GM21526 (cell line): ENCODE data around the gene DDX39A.
"Not testable (repeated sequence)": the region's sequence is repeated elsewhere in the genome, so short reads cannot be mapped to it uniquely, and the experiment has no call there.

ENCODE experiments used
- ATAC-seq: cut with Tn5 transposase; IDR thresholded peaks from one replicate; pipeline ENCODE4 v1.9.1; 2021; ENCODE audit warnings: moderate library complexity; ENCODE audit not compliant: unreplicated experiment, low FRiP score

DDX39A gene

DNA sequence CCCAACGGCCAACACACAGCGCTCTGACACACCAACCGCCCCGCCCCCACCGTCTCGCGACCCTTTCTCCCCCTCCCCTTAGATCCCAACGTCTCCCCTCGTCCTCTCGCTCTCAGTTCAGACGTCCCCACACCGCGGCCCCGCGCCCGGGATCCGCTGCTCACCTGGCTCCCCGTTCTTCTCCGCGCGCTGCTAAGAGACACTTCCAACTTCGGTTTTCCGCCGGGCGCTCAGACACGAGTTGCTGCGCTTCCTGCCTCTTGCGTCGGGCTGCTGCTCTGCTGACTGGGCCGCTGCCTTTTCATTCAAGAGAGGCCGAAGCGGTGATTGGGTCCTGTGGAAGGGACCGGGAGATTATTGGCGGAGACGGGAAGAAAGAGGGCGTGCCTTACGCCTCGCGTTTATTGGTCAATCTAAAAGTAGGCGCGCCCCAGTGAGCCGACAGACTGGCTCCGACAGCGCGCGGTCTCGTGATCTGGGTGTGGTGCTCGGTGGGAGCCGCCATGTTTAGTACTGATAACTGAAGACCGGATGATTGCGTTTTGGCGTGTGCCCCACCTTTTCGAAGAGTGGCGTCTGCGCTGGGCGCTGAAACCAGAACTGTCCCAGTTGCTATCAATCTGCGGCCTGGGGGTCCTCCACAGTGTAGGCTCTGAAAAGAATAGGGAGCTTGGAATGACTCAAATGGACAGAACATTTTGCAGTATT is at the start of gene DDX39A:
Gene DDX39A, minus strand, starts transcription at position 236 of the 708 bp plus-strand sequence. CDS start 6,121 bp downstream, outside the sequence.
- peak; percentile 80 for ATAC-seq

DNA sequence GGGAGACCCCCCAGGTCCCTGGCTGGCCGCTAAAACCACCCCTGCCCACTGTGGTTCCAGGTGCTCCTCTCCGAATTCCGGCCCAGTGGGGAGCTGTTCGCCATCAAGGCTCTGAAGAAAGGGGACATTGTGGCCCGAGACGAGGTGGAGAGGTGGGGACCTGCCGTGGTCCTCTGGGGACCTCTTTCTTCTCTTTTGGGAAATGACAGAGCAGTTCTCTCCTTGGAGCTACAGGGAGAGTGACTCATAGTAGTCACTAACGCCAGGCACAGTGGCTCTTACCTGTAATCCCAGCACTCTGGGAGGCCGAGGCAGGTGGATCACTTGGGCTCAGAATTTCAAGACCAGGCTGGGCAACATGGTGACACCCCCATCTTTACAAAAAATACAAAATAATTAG is 48.7 kb upstream of the DDX39A start:
- ATAC-seq, result no peak

DNA sequence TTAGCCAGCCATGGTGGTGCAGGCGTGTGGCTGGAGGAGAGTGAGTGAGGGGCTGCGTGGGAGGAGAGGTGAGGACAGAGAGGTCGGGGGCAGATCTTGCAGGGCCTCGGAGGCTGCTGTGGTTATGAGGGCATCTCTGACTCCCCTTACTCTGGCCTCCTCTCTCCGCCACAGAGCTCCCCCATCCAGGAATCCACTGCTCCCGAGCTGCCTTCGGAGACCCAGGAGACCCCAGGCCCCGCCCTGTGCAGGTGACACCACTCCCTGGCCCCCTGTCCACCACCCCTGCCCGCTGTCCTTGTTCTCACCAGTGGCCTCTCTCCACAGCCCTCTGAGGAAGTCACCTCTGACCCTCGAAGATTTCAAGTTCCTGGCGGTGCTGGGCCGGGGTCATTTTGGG is 48.2 kb upstream of the DDX39A start:
- ATAC-seq, result no peak

DNA sequence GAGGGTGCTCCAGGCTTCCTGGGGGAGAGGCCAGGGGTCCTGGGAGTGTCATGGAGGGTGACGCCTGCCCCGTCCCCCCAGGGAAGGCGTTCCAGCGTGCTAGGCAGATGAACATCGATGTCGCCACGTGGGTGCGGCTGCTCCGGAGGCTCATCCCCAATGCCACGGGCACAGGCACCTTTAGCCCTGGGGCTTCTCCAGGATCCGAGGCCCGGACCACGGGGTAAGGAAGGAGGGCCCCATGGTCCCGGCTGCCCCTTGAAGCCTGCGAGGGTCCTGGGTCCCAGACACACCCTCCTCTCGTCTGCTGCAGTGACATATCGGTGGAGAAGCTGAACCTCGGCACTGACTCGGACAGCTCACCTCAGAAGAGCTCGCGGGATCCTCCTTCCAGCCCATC is 44.6 kb upstream of the DDX39A start:
- ATAC-seq, result no peak

DNA sequence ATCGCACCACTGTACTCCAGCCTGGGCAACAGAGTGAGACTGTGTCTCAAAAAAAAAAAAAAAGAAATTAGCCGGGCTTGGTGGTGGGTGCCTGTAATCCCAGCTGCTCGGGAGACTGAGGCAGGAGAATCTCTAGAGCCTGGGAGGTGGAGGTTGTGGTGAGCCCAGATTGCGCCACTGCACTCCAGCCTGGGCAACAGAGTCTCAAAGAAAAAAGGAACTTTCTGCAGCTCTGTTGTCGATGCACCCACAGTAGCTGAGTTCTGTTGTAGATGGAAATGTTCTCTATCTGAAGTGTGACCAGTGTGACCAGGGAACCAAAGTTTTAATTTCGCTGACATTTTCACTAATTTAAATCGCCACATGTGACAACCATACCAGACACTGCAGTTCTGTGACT is 43.3 kb upstream of the DDX39A start:
- ATAC-seq, result not testable (repeated sequence)

DNA sequence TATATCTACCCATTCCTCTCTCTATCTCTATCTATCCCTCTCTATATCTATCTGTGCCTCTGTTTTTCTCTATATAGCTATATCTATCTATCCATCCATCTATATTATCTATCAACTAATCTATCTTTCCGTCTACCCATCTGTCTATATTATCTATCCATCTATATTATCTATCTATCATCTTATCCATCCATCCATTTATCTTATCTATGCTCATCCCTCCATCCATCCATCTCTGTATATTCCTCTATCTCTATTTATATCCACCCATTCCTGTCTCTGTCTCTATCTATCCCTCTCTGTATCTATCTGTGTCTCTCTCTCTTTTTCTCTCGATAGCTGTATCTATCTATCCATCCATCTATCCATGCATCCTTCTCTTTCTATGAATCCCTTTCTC is 41.8 kb upstream of the DDX39A start:
- no peak for ATAC-seq

DNA sequence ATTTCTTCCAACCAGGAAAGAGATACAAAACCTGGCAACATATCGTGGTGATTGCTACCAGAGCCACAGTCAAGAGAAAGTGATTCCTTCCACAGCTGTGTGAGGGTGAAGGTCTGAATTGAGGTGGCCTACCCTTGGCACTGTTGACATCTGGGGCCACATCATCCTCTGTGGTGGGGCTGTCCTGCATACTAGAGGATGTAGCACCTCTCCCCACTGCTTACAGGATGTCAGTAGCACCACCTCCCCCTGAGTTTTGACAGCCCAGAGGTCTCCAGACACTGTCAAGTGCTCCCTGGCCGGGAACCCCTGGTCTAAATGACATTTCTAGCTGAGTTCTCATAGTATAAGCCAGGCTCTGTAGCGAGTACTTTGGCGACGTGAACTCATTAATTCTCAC is 40.6 kb upstream of the DDX39A start:
- no peak for ATAC-seq

DNA sequence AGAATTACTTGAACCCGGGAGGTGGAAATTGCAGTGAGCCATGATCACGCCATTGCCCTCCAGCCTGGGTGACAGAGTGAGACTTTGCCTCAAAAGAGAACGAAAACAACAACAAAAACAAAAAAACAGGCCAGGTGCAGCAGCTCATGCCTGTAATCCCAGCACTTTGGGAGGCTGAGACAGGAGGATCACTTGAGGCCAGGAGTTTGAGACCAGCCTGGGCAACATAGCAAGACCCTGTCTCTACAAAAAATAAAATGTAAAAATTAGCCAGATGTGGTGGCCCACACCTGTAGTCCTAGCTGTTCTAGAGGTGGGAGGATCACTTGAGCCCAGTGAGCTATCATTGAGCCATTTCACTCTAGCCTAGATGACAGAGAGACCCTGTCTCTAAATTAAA is 33.2 kb upstream of the DDX39A start:
- ATAC-seq, result not testable (repeated sequence)

DNA sequence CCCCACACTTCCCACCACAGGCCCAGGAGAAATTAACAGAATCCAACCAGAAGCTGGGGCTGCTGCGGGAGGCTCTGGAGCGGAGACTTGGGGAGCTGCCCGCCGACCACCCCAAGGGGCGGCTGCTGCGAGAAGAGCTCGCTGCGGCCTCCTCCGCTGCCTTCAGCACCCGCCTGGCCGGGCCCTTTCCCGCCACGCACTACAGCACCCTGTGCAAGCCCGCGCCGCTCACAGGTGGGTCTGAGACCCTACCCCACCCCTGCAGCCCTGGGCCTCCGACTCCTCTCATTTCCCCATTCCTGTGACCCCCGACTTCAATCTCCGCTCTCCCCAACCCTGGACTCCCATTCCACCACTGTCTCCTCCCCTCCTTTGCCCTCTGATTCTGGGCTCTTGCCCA is 31.7 kb upstream of the DDX39A start:
- no peak for ATAC-seq

DNA sequence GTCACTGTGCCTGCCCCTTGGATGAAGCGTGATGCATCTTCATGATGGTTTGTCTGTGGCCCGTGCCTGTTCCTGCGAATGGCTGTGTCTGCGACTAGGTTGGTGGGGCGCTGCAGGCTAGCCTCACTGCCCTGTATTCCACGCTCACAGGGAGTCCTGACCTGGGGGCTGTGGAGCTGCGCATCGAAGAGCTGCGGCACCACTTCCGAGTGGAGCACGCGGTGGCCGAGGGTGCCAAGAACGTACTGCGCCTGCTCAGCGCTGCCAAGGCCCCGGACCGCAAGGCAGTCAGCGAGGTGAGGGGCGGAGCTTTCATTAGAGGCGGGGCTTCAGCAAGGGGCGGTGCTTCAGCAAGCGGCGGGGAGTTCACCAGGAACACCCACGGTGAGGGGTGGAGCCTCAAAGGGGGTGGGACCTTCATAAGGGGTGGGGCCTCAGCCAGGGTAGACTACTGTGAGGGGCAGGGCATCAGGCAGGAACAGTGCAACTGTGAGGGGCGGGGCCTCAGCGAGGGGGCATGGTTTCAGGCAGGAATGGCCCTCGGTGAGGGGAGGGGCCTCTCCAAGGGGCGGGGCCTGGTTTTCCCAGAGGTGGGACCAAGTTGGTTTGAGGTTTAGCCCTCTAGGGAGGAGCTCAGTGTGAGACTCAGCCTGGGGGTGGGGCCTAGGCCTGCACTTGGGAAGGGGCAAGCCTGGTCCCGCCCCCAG is 31.2 kb upstream of the DDX39A start:
- no peak for ATAC-seq

DNA sequence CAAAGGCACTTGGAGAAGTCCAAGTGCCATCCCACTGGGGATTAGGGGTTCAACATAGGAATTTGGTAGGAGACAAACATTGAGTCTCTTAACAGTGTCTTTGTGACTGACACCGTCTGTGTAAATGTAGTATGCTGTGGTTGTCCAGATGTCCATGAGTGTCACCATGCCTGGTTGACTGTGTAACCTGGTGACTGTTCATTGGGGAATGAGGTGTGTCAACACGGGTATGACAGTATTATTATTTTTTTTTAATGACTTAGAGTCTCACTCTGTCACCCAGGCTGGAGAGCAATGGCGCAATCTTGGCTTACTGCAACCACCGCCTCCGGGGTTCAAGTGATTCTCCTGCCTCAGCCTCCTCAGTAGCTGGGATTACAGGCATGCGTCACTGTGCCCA is 30.2 kb upstream of the DDX39A start:
- no peak for ATAC-seq

DNA sequence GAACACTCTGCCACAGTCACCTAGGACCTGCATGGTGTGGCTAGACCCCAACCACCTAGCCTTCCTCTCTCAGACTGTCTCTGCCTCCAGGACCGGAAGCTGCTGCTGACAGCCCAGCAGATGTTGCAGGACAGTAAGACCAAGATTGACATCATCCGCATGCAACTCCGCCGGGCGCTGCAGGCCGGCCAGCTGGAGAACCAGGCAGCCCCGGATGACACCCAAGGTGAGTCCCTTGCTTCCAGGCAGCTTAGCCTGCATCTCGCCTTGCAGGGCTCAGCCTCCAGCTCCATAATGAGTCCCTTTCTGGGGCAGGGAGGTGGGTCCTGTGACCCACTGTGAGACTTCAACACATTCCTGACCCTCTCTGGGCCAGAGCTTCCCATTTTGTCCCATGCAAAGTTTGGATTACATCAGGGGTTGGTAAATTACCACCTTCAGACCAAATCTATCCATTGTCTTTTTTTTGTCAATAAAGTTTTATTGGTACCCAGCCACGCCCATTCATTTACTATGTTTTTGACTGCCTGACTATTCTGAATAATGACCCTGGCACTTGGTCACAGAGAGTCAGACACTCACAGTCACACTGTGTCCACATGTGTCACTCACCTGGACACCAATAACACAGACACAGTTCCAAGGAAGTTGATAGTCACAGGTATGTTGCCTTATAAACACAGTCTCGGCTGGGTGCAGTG is 27.3 kb upstream of the DDX39A start:
- no peak for ATAC-seq

DNA sequence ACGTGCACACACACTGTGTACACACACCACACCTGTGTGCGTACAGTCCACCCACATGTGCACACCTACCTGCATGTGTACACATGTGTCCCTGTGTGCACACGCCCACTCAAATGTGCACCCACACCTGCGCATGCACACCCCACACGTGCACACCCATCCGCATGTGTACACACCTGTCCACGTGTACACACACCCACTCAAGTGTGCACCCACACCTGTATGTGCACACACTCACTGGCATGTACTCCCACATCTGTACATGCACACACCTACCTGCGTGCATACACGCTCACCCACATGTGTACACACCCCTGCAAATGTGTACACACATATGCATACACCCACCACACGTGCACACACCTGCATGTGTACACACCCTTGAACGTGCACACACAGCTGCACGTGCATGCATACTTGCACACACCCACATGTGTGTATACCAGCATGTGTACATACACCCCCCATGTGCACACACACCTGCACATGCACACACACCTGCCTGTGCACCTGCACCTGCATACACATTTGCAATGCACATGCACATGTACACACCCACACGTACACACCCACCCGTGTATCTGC is 24.6 kb upstream of the DDX39A start:
- ATAC-seq, result no peak

DNA sequence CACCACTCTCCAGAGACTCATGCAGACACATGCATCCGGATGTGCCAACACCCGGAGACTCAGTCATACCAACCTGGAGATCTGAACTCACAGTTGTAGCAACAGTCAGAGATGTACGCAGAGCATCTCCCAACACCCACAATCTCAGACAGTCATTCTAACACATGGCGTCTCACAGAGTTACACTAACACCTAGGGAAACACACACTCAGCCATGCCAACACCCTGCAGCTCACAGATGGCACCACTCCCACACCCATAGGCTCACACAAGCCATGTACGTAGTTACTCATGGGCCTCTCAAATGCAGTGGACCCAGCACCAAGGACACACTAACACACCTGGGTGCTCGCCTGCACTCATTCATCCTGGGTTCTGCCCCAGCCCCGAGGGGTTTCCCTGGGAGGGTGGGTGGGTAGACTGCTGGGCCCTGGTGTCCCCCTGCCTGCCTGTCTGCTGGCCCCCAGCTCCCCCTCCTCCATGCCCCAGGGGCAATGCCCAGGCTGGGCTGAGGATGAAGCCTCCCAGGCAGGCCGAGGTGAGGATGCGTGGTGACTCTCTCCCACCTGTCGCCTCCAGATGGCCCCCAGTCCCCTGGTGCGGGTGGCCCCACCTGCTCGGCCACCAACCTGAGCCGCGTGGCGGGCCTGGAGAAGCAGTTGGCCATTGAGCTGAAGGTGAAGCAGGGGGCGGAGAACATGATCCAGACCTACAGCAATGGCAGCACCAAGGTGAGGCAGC is 23.9 kb upstream of the DDX39A start:
- no peak for ATAC-seq

DNA sequence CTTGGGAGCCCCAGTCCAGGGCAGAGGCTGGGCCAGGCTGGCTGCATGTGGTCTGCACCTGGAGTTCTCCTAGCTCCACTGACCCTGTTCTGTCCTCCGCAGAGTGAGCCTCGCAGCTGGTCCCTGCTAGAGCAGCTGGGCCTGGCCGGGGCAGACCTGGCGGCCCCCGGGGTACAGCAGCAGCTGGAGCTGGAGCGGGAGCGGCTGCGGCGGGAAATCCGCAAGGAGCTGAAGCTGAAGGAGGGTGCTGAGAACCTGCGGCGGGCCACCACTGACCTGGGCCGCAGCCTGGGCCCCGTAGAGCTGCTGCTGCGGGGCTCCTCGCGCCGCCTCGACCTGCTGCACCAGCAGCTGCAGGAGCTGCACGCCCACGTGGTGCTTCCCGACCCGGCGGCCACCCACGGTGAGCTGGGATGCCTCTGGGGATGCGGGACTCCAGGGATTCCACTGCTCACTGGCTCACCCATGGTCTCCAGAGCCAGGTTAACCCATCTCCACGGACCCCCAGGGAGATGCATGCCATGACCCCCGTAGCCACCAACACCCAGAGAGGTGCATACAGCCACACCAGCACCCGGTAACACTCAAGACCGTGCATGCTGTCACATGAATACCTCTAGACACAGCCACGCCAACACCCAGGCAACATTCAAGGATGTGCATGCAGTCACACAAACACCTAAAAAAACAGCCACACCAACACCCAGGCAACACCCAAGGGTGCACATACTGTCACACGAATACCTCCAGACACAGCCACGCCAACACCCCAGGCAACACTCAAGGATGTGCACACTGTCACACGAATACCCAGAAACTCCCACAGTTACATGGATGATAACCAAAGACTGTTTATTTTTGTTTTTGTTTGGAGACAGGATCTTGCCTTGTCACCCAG is 22.1 kb upstream of the DDX39A start:
- ATAC-seq, result no peak

DNA sequence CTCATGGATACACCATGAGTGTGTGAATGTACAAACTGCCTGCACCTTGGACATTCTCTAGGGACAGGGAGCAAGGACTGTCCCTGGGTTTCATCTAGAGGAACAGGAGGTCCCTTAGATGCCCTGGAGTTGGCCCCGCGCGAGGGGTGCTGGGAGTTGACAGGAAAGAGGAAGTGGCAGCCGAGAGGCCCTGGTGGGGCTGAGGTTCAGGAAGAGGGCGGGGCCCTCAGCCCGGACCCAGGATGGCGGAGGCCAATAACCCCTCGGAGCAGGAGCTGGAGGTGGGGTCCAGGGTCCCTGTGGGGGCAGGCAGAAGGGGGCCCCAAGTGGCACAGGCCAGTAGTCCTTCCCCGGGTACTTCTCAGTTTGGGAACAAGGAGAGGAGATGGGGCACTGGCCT is 20.9 kb upstream of the DDX39A start:
- peak; percentile 77 for ATAC-seq

DNA sequence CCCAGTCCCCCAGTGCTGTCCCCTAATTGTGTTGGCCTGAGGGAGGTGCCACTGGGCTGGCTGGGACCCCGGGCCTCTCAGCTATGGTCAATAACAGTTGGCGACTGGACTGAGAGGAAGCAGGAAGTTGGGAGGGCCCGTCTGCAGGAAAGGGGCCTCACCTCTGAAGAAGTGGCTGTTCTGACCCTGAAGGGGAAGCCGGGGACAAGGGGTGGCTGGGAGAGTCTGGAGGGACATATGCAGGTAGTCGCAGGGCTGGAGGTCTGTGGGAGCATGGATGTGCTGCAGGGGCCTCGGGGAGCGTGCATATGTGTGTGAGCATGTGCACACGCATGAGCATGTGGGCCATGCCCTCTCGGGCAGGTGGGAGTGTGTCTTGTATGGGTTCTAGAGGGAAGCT is 19.9 kb upstream of the DDX39A start:
- no peak for ATAC-seq

DNA sequence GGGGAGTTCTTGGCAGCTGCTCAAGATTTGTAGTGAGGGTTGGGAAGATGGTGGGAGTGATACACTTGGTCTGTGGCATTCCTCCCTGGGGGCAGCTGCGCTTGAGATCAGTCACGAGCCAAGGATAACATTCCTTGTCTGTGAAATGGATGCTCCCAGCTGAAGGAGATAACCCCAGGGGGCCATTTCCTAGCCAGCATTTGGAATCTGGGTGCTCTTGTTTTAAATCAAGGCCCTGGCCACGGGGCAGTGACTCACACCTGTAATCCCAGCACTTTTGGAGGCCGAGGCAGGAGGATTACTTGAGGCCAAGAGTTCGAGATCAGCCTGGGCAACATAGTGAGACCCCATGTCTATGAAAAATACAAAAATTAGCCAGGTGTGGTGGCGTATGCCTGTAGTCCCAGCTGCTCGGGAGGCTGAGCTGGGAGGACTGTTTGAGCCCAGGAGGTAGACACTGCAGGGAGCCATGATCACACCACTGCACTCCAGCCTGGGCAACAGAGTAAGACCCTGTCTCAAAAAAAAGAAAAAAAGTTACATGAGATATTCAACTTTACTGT is 18.5 kb upstream of the DDX39A start:
- no peak for ATAC-seq

DNA sequence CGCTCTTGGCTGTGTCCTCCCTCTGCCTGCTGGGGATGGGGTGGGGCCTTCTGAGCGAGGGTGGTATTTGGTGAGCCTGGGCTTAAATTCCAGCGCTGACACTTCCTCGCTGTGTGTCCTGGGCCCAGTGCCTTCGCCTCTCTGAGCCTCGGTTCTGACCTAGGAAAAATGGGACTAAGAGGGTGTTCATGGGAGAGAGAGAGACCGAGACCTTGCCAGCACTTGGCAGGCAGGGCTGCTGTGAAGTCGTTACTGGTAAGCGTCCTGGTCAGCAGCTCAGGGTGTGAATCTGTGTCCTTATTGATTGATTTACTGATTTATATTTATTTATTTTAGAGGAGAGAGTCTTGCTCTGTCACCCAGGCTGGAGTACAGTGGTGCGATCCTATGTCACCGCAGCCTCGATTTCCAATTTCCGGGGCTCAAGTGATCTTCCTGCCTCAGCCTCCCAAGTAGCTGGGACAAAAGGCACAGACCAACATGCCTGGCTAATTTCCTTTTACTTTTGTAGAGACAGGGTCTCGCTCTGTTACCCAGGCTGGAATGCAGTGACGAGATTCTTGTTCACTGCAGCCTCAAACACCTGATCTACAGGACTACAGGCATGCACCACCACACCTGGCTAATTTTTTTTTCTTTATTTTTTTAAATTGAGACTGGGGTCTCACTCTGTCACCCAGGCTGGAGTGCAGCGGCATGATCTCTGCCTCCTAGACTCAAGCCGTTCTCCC is 16.3 kb upstream of the DDX39A start:
- ATAC-seq, result no peak
